Breast epithelium (tissue), 4 donors: Measurements from ENCODE around the gene C19orf25. TPM values are rescaled to one million over a fixed set of nuclear protein-coding genes. Genes with fewer than 3 reads are reported as not detected.
A peak's percentile ranks its signal among the peaks of the same experiment; 100 is the strongest.
"Not testable (repeated sequence)": the region's sequence is repeated elsewhere in the genome, so short reads cannot be mapped to it uniquely, and the experiment has no call there.

Experiments
- DNase-seq, 2 donors: peaks; one replicate each; pipeline ENCODE4 v3.0.0-alpha.2; 2019; ENCODE audit warnings: low spot score in 2 of 2
- H3K27ac ChIP-seq, 2 donors: fragments of 200-600 bp; sonication (generic) in 1 of 2; one replicate each; pipeline ENCODE4 v1.5.1; 2016 to 2019; ENCODE audit warnings: mild to moderate bottlenecking in 1 of 2
- H3K27me3 ChIP-seq, 2 donors: fragments of 200-600 bp; sonication (generic) in 1 of 2; one replicate each; pipeline versions ENCODE4 v1.5.1 to v1.6.0; 2017 to 2019; ENCODE audit warnings: control low read depth in 1 of 2, mild to moderate bottlenecking in 1 of 2
- H3K36me3 ChIP-seq: fragments of 200-600 bp; one replicate; pipeline ENCODE4 v1.5.1; 2019
- H3K4me1 ChIP-seq, 2 donors: fragments of 200-600 bp; sonication (generic); one replicate each; pipeline ENCODE4 v1.5.1; 2016 to 2019; ENCODE audit warnings: control low read depth in 1 of 2
- H3K4me3 ChIP-seq, 3 donors: fragments of 200-600 bp; sonication (generic); 1 replicate in 2 of 3; 2 replicates in 1 of 3; pipeline ENCODE4 v1.5.1; 2016 to 2019; ENCODE audit warnings: mild to moderate bottlenecking in 3 of 3, moderate library complexity in 2 of 3
- H3K9me3 ChIP-seq, 2 donors: fragments of 200-600 bp; sonication (generic) in 1 of 2; one replicate each; pipeline ENCODE4 v1.5.1; 2016 to 2019; ENCODE audit warnings: control low read depth in 1 of 2
- POLR2A ChIP-seq: fragments of 450-650 bp; IDR thresholded peaks from one replicate; pipeline ENCODE4 v1.6.1; 2016; ENCODE audit warnings: antibody characterized with exemption, mild to moderate bottlenecking, moderate library complexity
- POLR2AphosphoS5 ChIP-seq, 3 donors: sonication (generic); formaldehyde crosslinking; IDR thresholded peaks; one replicate each; pipeline ENCODE4 v1.6.1; 2017; ENCODE audit warnings: antibody characterized with exemption in 3 of 3
- intact Hi-C: fragments of 100-400 bp; cut with DNase I; formaldehyde crosslinking; loops from one replicate; pipeline ENCODE4 v1.15.1; 2023; ENCODE audit warnings: low total_unique reads
- total RNA-seq, 3 donors: library from RNA; depleted of rRNA; stranded (reverse); fragments of >200 nt; gene quantifications; one replicate each; pipeline ENCODE4 v1.1.0, GENCODE V29; 2016
- TF ChIP-seq, protein P1 (sequence below), 3 donors: fragments of 450-650 bp; IDR thresholded peaks; one replicate each; pipeline ENCODE4 v1.5.1; 2016 to 2017; ENCODE audit warnings: antibody characterized with exemption in 3 of 3, mild to moderate bottlenecking in 3 of 3, moderate library complexity in 3 of 3

C19orf25 gene
- total RNA-seq, 3 donors from 2014 or later = 27.7 to 32.8 (median 28.7) TPM

DNA sequence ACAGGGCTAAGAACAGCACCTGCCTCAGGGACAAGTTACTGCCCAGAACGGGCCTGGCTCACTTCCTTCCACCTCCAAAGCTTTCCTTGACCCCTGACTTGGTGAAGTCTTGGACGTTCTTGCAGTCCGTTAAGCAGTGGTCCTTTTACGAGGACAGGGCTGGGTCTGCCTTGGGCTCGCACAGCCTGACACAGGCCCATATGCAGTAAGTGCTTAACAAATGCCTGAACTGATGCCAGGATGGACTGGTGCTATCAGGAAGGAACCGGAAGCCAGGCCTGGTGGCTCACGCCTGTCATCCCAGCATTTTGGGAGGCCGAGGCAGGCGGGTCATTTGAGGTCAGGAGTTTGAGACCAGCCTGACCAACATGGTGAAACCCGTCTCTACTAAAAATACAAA is 43.0 kb upstream of the C19orf25 start:
- Histone ChIP-seq H3K27ac (no peak overlapping the region), H3K27me3 (peaks cover 9 to 38% of the 10 kb centered on the region in 2 donors), H3K4me1 (no peaks in the 10 kb centered on the region), H3K9me3 (no peaks in the 10 kb centered on the region), H3K36me3 (no peaks in the 10 kb centered on the region), H3K4me3 (no peak overlapping the region)
- DNase-seq = no peak
- intact Hi-C loops = no loop called here
- TF ChIP-seq, protein P1, sequence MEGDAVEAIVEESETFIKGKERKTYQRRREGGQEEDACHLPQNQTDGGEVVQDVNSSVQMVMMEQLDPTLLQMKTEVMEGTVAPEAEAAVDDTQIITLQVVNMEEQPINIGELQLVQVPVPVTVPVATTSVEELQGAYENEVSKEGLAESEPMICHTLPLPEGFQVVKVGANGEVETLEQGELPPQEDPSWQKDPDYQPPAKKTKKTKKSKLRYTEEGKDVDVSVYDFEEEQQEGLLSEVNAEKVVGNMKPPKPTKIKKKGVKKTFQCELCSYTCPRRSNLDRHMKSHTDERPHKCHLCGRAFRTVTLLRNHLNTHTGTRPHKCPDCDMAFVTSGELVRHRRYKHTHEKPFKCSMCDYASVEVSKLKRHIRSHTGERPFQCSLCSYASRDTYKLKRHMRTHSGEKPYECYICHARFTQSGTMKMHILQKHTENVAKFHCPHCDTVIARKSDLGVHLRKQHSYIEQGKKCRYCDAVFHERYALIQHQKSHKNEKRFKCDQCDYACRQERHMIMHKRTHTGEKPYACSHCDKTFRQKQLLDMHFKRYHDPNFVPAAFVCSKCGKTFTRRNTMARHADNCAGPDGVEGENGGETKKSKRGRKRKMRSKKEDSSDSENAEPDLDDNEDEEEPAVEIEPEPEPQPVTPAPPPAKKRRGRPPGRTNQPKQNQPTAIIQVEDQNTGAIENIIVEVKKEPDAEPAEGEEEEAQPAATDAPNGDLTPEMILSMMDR (IDR thresholded peaks at IDR 0.05) = no peak
- no peak for TF ChIP-seq POLR2A
- TF ChIP-seq POLR2AphosphoS5 (IDR thresholded peaks at IDR 0.05) = no peak

DNA sequence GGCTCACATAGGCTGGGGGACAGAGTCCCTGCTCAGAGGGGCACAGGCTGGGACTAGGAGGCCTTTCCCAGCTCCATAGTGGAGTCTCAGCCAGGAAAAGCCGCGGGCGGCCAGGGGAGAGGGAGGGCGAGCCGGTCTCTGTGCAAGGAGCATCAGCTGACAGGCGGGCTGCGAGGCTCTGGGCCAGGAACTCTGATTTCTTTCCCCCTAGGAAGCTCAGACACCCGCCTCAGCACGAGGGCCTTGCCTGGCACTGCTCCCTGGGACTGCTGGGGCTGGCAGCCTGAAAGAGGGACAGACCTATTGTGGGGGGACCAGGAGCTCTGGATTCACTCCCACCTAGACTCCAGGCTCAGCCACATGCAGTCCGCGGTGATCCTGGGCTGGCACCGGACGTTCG is 42.6 kb upstream of the C19orf25 start:
- Histone ChIP-seq H3K27me3 (peaks cover 9 to 36% of the 10 kb centered on the region in 2 donors), H3K4me3 (no peak overlapping the region), H3K27ac (peak overlapping the region in 1 of 2 donors; percentile 38), H3K36me3 (no peaks in the 10 kb centered on the region), H3K9me3 (no peaks in the 10 kb centered on the region), H3K4me1 (no peaks in the 10 kb centered on the region)
- intact Hi-C loops = no loop called here
- TF ChIP-seq POLR2AphosphoS5 (IDR thresholded peaks at IDR 0.05) = no peak
- TF ChIP-seq, protein P1 (IDR thresholded peaks at IDR 0.05) = no peak
- no peak for DNase-seq

DNA sequence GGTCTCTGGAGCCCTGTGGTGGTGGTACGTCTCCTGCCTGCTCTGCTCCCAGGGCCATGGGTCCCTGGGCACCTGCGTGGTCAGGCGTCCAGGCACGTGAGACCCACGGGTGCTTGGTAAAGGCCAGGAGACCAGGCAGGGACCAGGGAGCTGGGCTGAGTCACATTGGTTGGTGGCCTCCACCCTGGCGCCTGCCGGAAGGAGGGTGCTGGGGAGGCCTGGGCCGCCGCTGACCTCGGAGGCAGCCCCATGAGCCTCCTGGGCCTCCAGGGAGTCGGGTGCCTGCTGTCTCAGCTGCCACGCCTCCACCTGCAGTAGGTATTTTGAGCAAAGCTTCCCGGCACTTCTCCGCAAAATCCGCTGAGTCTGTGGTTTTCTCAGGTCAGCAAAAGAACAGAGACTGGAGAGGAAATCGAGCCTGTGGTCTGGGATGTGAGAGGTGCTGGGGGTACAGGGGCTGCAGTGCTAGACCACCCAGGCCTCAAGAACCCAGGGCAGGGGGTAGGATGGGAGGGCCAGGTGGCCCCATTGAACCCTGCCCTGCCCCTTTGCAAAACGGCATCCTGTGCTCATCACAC is 41.3 kb upstream of the C19orf25 start:
- DNase-seq = no peak
- no peaks in the 10 kb centered on the region for H3K4me1 ChIP-seq
- TF ChIP-seq POLR2A (no peak), POLR2AphosphoS5 (IDR thresholded peaks at IDR 0.05) (no peak)
- TF ChIP-seq, protein P1 (IDR thresholded peaks at IDR 0.05) = no peak
- H3K27me3 ChIP-seq = peaks cover 9 to 24% of the 10 kb centered on the region in 2 donors
- H3K9me3 ChIP-seq = no peaks in the 10 kb centered on the region
- intact Hi-C loops = no loop called here
- H3K36me3 ChIP-seq = no peaks in the 10 kb centered on the region
- no peak overlapping the region for H3K27ac ChIP-seq
- H3K4me3 ChIP-seq = no peak overlapping the region

DNA sequence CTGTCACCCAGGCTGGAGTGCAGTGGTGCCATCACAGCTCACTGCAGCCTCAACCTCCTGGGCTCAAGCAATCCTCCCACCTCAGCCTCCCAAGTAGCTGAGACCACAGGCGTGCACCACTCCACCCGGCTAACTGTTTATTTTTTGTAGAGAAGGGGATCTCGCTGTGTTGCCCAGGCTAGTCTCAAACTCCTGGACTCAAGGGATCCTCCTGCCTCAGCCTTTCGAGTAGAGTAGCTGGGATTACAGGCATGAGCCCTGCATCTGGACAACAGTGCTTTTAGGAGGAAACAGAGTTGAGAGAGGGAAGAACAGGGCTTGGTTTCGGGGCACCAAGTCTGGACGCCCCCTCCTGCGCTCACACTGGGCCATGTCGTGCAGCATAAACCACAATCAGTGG is 40.8 kb upstream of the C19orf25 start:
- H3K9me3 ChIP-seq, H3K36me3 ChIP-seq, H3K4me1 ChIP-seq, H3K4me3 ChIP-seq, DNase-seq, intact Hi-C loops, H3K27ac ChIP-seq: not testable (repeated sequence)
- peaks cover 6 to 21% of the 10 kb centered on the region in 2 donors for H3K27me3 ChIP-seq

DNA sequence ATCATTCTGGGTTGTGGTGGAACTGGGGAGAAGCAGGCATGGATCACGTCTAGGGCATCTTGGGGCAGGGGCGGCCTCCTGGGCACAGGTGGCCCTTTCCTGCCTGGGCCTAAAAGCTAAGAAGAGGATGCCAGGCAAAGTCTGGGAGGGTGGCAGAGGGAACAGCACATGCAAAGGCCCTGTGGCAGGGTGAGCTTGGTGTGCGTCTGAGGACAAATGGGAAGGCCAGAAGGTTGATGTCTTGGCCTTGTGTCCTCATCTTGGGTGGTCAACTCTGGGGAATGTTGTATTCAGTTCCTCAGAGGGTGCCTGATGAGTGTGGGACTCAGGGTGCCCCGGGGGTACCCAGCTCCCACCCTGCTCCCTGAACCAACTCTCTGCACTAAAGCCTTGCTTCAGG is 39.5 kb upstream of the C19orf25 start:
- intact Hi-C loops = no loop called here
- H3K27me3 ChIP-seq = peaks cover 8 to 9% of the 10 kb centered on the region in 2 donors

More for the DNA sequence above, 39.5 kb upstream of the C19orf25 start:
- no peak for TF ChIP-seq POLR2A
- TF ChIP-seq, protein P1 (IDR thresholded peaks at IDR 0.05) = no peak
- no peak for TF ChIP-seq POLR2AphosphoS5 (IDR thresholded peaks at IDR 0.05)
- Histone ChIP-seq H3K4me1 (no peaks in the 10 kb centered on the region), H3K36me3 (no peaks in the 10 kb centered on the region), H3K27ac (no peak overlapping the region), H3K4me3 (no peak overlapping the region), H3K9me3 (no peaks in the 10 kb centered on the region)
- DNase-seq = no peak
